RPMI8226 (cell line): ENCODE data around the gene TTC7B.

ENCODE experiments used
- DNase-seq: peaks from one replicate; pipeline ENCODE4 v3.0.0-alpha.2; 2015

The TTC7B gene

DNA sequence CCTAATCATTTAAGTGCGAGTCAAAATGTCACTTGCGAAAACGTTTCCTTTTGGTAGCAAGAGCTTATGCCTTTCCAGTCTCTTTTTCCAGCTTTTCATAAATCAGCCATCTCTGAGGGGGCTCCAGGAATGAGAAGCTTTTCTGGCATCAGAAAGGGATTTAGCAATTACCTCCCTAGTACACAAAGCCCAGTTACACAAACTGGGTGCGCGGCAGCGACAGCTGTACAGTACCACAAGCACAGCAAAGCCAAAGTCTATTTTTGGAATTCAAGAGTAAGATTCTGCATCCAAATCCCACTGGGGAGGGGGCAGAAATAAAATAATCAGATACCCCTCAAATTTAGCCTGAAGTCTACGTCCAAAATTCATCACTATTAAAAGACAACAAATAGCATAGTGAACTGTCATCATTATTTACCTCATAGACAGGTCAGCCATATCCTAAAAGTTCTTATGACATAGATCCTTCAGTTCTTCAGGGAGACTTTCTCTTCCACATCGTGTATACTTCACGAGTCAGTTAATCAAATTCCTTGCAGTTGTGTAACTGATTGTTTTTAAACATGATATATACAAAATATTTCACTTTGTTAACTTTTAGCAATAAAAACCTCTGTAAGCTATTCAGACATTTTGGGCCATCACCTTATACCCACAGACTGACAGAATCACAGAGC, 150.8 kb downstream of the TTC7B start:
- DNase-seq, result no peak

- DNase-seq, result no peak
These were observed 151.3 kb downstream of the TTC7B start for GRCh38 chr14:90664911-90665310.

DNA sequence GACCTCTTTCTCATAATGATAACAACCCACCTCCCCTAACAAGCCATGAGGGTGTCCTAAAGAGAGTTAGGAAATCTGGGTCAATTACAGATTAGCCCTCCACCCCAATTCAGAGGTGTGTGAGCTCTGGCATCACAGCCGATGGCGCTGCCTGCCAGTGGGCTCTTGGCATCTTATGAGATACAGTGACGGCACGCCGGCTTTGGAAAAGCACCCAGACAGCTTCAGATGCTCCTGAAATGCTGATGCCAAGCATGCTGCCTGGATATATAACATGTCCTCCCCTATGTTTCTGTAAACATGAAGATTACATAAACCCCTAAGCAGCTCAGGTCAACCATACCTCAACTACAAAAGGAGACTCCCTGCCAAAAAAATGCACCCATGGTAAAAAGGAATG, 152.6 kb downstream of the TTC7B start:
- no peak for DNase-seq

- no peak for DNase-seq
These were observed 153.1 kb downstream of the TTC7B start for GRCh38 chr14:90663140-90663539.

GRCh38 chr14:90661866-90662265, 154.4 kb downstream of the TTC7B start:
- no peak for DNase-seq

DNA sequence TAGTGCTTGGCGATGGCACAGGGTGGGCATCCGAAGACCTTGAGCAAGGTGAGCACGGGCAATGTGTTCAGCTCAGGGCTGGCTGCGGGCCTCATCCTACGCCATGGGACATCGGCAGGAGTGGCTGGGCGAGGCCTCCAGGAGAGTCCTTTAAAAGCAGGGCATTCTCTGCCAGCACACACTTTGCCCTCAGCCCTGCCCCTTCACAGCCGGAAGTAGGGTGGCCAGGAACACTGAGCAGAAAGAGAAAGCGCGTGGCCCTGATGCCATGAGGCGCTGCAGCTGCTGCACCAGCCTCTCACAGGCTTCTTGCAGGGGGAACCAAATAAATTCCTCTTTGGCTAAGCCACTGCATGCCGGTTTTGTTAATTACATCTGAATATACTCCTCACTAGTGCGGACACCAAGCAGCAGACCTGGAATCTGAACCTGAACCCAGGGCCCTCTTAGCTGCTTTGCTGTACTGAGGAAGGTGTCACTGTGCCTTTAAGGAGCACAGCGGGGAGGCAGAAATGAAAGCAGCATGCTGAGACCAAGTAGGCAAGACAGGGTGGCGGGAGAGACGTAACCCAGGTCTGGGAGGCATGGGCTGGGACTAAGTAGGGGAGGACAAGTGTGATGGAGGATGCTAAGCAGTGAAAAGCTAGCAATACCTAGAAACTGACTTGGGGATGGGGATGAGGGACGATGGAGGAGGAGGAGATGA, 155.2 kb downstream of the TTC7B start:
- DNase-seq, result peak; percentile 23

GRCh38 chr14:90659156-90659555, 157.1 kb downstream of the TTC7B start:
- DNase-seq, result no peak

DNA sequence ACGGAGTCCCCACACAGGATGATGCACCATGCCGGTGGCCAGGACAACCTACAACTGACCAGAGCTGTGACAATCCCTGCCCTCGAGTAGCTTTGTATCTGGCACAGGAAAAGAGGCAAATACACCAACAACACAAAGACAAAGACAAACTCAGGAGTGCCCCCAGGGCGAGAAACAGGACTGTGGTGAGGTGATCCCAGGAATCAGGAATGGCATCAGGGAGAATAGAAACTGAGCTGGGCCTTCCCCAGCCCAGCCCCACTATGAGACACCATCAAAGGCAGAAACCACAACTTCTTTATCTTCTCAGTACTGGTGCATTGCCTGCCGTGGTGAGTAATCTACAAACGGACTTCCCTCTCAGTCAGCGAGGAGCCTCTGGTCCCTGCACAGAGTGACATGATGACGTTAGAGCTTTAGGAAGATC, 157.7 kb downstream of the TTC7B start:
- no peak for DNase-seq

DNA sequence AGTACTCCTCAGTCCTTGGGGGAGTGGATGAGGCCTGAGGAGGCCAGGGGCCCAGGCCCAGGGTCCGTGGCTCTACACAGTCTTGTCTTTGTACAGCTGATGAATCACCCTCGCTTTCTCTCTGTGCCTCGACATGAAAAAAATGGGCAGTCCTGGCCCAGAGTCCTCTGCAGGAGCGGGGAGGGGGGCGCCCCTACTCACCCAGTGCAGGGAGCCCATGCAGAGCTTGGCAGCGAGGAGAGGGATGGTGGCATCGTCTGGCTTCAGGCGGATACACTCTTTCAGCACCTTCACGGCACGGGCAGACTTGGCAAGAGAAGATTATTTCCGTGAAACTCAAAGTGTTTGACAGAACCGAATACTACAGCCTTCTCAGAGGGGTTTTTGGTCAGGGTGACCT, 159.3 kb downstream of the TTC7B start:
- DNase-seq, result no peak

DNA sequence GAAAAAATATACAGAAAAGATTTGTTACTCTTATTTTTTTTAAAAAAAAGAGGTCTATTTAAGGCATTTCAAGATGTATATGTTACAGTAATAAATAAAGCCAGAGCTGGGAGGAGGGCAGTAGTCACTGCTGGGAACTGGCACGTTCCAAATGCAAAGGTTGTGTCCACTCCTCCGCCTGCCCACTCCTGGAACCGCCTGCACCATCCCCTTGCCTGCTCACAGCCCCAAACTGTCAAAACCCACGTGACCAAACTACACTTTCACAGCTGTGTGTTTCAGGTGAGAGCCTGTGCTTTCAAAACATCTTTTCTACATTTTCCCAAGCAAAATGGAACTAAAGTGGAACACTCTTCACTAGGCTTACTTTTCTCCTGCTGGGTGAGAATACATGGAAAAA, 160.4 kb downstream of the TTC7B start:
- DNase-seq, result no peak

DNA sequence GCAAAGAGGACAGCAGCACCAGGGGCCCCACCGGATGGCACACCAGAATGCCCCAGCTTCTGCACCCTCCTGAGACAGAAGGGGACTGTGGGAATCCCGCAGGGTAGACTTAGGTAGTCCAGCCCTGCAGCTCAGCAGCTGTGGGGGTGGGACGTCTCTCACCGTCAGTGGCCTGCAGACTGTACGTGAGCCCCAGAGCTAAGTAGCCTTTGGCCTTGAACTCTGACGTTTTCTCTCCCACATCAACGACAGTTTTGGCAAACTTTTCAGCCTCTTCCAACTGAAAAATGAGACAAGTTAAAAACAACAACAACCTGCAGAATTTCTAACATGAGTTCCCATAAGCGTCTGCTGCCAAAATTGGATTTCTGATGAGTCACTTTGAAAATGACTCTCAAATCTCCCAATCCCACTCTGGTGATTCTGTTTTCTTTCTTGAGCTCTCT, 161.4 kb downstream of the TTC7B start:
- no peak for DNase-seq

GRCh38 chr14:90652626-90653025, 163.6 kb downstream of the TTC7B start:
- DNase-seq, result no peak

DNA sequence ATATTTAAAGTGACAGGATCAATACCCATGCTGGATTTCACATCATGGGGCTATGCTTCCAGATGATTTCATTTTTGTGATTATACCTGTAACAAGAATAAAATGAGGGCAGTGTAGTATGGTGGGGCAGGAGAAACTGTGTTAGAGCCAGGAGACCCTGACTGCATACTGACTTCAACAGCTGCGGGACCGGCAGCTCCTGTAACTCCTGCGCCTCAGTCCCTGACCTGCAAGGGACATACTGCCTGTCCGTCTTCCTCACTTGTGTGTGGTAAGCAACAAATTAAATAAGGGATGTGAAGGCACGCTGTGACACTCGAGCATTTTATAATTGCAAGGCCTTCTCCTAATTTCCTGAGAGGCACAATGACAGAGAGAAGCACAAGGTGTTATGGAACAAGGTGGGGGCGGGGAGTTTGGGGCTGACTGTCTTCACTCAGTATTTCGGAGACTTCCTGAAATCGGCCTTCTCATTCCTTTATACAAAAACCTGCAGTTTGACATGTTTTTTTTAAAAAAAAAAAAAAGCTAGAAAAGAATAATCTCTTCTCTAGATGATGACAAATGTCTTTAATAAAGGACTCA, 164.2 kb downstream of the TTC7B start:
- DNase-seq, result no peak

GRCh38 chr14:90651271-90651804, 164.9 kb downstream of the TTC7B start:
- DNase-seq, result no peak

DNA sequence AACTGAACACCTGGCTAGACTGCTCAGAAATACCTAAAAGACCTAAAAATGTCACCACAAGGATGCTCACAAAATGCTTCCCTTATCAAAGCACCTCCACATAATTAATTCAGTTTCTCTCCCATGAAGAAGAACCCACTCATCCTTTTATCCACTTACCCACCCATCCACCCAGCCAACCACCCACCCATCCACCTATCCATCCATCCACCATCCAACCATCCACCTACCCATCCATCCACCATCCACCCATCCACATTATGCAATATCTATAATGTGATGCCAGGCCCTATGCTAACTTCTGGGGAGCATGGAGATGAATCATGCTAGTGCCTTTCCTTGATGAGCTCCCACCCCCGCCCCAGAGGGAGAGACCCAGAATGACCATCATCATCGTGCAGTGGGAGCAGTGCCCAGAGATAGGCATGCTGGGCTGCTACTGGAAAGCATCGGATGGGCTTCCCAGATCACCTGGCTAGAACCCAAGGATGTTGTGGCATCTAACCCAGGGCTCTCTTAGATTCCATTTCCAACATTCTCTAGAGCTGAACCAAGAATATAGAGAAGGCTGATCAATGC, 166.6 kb downstream of the TTC7B start:
- no peak for DNase-seq

DNA sequence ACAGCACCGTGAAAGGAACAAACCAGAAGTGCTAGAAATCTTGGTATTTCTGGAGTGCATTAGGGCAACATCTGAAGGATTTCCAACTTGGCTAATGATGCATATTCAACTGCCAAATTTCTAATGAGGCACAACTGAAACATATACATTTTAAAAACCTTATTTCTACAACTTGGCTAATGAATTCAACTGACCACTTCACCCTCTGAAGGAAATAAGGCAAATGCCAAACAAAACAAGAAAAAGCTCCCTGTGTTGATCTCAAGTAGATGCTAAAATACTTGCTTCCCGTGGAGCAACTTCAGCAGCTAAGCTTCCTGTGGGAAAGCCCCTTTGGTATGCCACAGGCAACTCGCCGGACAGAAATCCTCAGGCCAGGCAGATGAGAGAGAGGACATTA, 167.1 kb downstream of the TTC7B start:
- DNase-seq, result no peak

- DNase-seq, result no peak
These were observed 167.8 kb downstream of the TTC7B start for GRCh38 chr14:90648421-90648820.

DNA sequence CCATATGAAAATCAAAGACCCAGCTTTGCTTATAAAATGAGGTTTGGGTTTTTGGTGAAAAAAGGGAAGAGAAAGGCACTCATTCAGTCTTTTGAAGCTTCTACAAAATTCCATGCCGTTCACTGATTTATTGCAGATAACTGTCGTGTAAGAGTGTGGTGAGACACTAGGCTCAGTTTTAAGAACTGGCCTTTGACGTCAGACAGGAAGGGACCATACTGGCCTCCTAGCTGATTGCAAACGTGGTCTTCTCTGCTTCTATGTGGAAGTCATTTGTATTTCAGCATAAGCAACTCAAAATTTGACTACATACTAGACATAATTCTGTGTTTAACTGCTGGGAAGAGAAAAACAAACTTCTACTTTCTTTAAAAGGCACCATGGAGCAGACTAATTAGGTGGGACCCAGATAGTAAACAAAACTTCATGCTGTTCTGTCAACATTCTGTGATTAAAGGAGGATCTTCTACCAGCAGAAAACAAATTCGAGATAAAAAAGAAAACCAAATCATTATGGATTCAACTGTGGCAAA, 168.7 kb downstream of the TTC7B start:
- no peak for DNase-seq

DNA sequence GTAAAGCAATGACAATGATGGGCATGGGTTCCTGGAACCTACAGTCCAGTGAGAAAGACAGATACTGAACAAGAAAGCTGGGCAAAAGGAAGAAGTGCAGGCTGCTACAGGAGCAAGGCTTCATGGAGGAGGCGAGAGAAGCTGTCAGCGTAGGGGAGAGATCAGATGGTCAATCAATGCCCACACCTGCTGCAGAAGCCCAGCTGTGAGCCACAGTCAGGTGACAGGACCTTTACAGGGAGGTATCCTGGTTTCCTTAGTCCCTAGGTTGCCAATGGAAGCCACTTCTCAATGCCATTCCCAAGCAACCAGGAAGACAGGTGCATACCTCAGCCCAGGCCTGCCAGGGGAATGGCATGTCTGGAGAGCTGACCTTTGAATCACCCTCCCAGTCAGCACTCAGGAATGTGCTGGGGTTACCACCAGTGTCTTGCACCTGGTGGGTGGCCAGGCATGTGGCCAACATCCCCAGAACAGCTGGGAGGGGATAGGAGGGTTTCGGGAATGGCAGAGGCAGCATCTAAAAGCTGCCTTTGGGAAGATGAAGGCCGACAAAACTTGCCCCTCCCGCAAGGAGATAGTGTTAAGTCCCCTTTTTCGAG, 170.3 kb downstream of the TTC7B start:
- DNase-seq, result no peak

DNA sequence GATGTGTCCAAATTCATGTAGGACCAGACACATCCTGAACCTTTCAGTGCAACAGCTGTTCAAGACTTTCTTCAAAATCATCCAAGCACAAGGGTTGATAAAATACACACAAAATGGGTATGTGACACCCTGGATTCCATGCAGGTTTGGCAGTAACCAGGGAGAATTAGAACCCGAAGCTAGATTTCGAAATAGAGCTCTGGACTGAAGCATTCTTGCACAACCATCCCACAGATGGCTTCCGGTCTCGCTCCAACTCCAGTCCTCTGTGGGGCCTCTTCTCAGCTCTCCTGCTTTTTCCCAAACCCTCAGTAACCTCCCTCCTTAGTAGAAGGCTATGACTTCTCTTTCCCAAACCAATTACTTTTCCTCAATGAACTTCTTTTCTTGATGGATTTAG, 171.3 kb downstream of the TTC7B start:
- no peak for DNase-seq

DNA sequence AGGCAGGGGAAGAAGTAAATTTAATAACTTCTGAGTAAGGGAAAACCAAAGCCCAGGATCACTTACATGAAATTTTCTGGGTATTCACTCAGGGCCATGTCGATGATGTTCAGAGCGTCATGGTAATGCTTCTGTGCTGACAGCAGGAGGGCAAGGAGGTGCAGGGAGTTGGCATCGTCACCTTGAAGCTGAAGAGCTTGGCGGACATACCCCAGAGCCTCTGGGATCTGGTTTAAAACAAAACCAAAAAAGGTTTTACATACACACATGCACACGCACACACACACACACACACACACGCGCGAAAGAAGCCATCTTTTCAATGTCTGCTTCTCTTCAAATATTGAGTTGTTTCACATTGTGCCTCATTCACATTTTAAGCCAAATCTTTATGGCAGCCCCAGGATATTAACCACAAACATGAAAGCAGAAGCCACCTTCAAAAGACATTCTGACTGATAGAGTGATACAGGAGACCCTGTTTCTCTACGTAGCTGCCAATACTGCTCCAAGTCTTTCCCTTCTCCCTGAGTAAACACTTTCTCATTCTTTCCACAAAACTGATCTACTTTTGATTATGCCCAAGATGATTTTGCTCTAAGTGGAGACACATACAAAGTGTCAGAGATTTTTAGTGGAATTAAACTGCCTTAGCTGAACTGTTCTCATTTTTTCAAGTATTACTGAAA, 172.1 kb downstream of the TTC7B start:
- DNase-seq, result no peak

- DNase-seq, result no peak
These were observed 173.9 kb downstream of the TTC7B start for GRCh38 chr14:90642244-90642717.
